OCI-LY1 (cell line): Measurements from ENCODE around the gene CCN6.

Source experiments
- H2AFZ ChIP-seq: fragments of 200-600 bp; sonication (generic), shearing (Covaris generic); 2 replicates; pipeline ENCODE4 v1.6.0; 2014; ENCODE audit warnings: antibody characterized with exemption, mild to moderate bottlenecking, low read length
- H3F3A ChIP-seq: fragments of 200-600 bp; sonication (generic), shearing (Covaris generic); 2 replicates; pipeline ENCODE4 v1.6.0; 2014; ENCODE audit warnings: mild to moderate bottlenecking, antibody characterized with exemption, low read length, moderate library complexity; ENCODE audit not compliant: insufficient read depth
- H3K27ac ChIP-seq: fragments of 200-600 bp; sonication (generic); 2 replicates; pipeline ENCODE4 v1.5.1; 2014; ENCODE audit warnings: low read length, mixed run types, mild to moderate bottlenecking, low read depth; ENCODE audit not compliant: poor library complexity, severe bottlenecking
- H3K27me3 ChIP-seq: fragments of 200-600 bp; sonication (generic); 2 replicates; pipeline ENCODE4 v1.6.0; 2014; ENCODE audit warnings: antibody characterized with exemption, mild to moderate bottlenecking, low read length, moderate library complexity; ENCODE audit not compliant: insufficient read depth
- H3K36me3 ChIP-seq: fragments of 200-600 bp; sonication (generic); 2 replicates; pipeline ENCODE4 v1.6.1; 2014; ENCODE audit warnings: mild to moderate bottlenecking, antibody characterized with exemption, low read length, moderate library complexity, mixed read lengths; ENCODE audit not compliant: insufficient read depth
- H3K4me1 ChIP-seq: fragments of 200-600 bp; sonication (generic); 2 replicates; pipeline ENCODE4 v1.5.1; 2014; ENCODE audit warnings: mild to moderate bottlenecking, low read length, moderate library complexity; ENCODE audit not compliant: insufficient read depth, severe bottlenecking
- H3K4me2 ChIP-seq: fragments of 200-600 bp; sonication (generic), shearing (Covaris generic); 2 replicates; pipeline ENCODE4 v1.6.1; 2014; ENCODE audit warnings: low read length
- H3K4me3 ChIP-seq: fragments of 200-600 bp; sonication (generic); 2 replicates; pipeline ENCODE4 v1.5.1; 2014; ENCODE audit warnings: low read length, low read depth, mild to moderate bottlenecking, mixed read lengths; ENCODE audit not compliant: poor library complexity, severe bottlenecking
- H3K79me2 ChIP-seq: fragments of 200-600 bp; shearing (Covaris generic); 2 replicates; pipeline ENCODE4 v1.6.1; 2016; ENCODE audit warnings: mixed run types, low read length, mixed read lengths; ENCODE audit not compliant: insufficient read depth
- H3K9ac ChIP-seq: fragments of 200-600 bp; sonication (generic), shearing (Covaris generic); 2 replicates; pipeline ENCODE4 v1.6.1; 2014; ENCODE audit warnings: mild to moderate bottlenecking, low read length, mixed read lengths
- H3K9me2 ChIP-seq: fragments of 200-600 bp; sonication (generic), shearing (Covaris generic); 2 replicates; pipeline ENCODE4 v1.6.1; 2014; ENCODE audit warnings: low read depth, mild to moderate bottlenecking, low read length, mixed read lengths
- H3K9me3 ChIP-seq: fragments of 200-600 bp; shearing (Covaris generic); 2 replicates; pipeline ENCODE4 v1.6.1; 2014; ENCODE audit warnings: low read length, mixed read lengths
- H4K20me1 ChIP-seq: fragments of 200-600 bp; sonication (generic), shearing (Covaris generic); 2 replicates; pipeline ENCODE4 v1.6.0; 2016; ENCODE audit warnings: mild to moderate bottlenecking, low read length; ENCODE audit not compliant: insufficient read depth
- CTCF ChIP-seq: fragments of 200-600 bp; sonication (generic), shearing (Covaris generic); IDR thresholded peaks from 2 replicates; pipeline ENCODE4 v1.5.1; 2017; ENCODE audit warnings: mild to moderate bottlenecking, antibody characterized with exemption, low read length, moderate library complexity, mixed read lengths
- EZH2 ChIP-seq: fragments of 200-600 bp; sonication (generic), shearing (Covaris generic); IDR thresholded peaks from 2 replicates; pipeline ENCODE4 v1.8.0; 2017; ENCODE audit warnings: borderline replicate concordance, mixed run types, mild to moderate bottlenecking, antibody characterized with exemption, low read length, moderate library complexity, mixed read lengths

CCN6 gene

GRCh38 chr6:112054555-112055190, 769 bp downstream of the CCN6 start:
- Histone ChIP-seq H3K4me2 (no peak overlapping the region), H3F3A (no peaks in the 10 kb centered on the region), H3K36me3 (no peaks in the 10 kb centered on the region), H3K79me2 (no peaks in the 10 kb centered on the region), H3K9ac (no peak overlapping the region), H3K9me2 (no peaks in the 10 kb centered on the region), H3K27ac (no peak overlapping the region), H3K27me3 (peaks cover 3% of the 10 kb centered on the region; the same call in 1 of the 2 replicates), H3K4me3 (no peak overlapping the region), H2AFZ (no peak overlapping the region), H4K20me1 (no peaks in the 10 kb centered on the region), H3K4me1 (no peaks in the 10 kb centered on the region), H3K9me3 (no peaks in the 10 kb centered on the region)
- no peak for TF ChIP-seq EZH2

GRCh38 chr6:112058243-112059032, 4.5 kb downstream of the CCN6 start:
- Histone ChIP-seq H2AFZ (no peak overlapping the region), H4K20me1 (no peaks in the 10 kb centered on the region), H3K4me1 (no peaks in the 10 kb centered on the region), H3K9me2 (no peaks in the 10 kb centered on the region), H3K9ac (no peak overlapping the region), H3K79me2 (no peaks in the 10 kb centered on the region), H3K9me3 (no peaks in the 10 kb centered on the region), H3K27me3 (peaks cover 3% of the 10 kb centered on the region; the same call in 1 of the 2 replicates), H3K4me2 (no peak overlapping the region), H3K36me3 (no peaks in the 10 kb centered on the region), H3K4me3 (no peak overlapping the region), H3F3A (no peaks in the 10 kb centered on the region), H3K27ac (no peak overlapping the region)
- no peak for TF ChIP-seq CTCF
- no peak for TF ChIP-seq EZH2

GRCh38 chr6:112061605-112062004, 7.7 kb downstream of the CCN6 start:
- Histone ChIP-seq H2AFZ (no peak overlapping the region), H3K4me1 (no peaks in the 10 kb centered on the region), H3K36me3 (no peaks in the 10 kb centered on the region), H4K20me1 (no peaks in the 10 kb centered on the region), H3K79me2 (no peaks in the 10 kb centered on the region), H3K9me3 (no peaks in the 10 kb centered on the region), H3K4me3 (no peak overlapping the region), H3K9me2 (no peaks in the 10 kb centered on the region), H3K9ac (no peak overlapping the region), H3F3A (no peaks in the 10 kb centered on the region), H3K27me3 (no peaks in the 10 kb centered on the region; the same call in 1 of the 2 replicates), H3K27ac (no peak overlapping the region), H3K4me2 (no peak overlapping the region)
- no peak for TF ChIP-seq CTCF
- TF ChIP-seq EZH2 = no peak

GRCh38 chr6:112062966-112063365, 9.1 kb downstream of the CCN6 start:
- Histone ChIP-seq H3K9me2 (no peaks in the 10 kb centered on the region), H3K4me2 (no peak overlapping the region), H3K27ac (no peak overlapping the region), H3F3A (no peaks in the 10 kb centered on the region), H3K9me3 (no peaks in the 10 kb centered on the region), H3K36me3 (no peaks in the 10 kb centered on the region), H3K79me2 (no peaks in the 10 kb centered on the region), H3K4me1 (no peaks in the 10 kb centered on the region), H4K20me1 (no peaks in the 10 kb centered on the region), H3K4me3 (no peak overlapping the region), H3K9ac (no peak overlapping the region), H3K27me3 (no peaks in the 10 kb centered on the region; the same call in 1 of the 2 replicates), H2AFZ (no peak overlapping the region)
- TF ChIP-seq EZH2 (no peak), CTCF (no peak)
